HUES64 (cell line): Measurements from ENCODE around the gene NEK5.
"Not testable (repeated sequence)": the region's sequence is repeated elsewhere in the genome, so short reads cannot be mapped to it uniquely, and the experiment has no call there.

ENCODE experiments used
- H3K27ac ChIP-seq: 2 replicates; pipeline ENCODE4 v1.7.0; 2013; ENCODE audit warnings: low read depth, low read length, inconsistent platforms
- H3K27me3 ChIP-seq: 2 replicates; pipeline ENCODE4 v1.6.1; 2013; ENCODE audit warnings: mild to moderate bottlenecking, low read length; ENCODE audit not compliant: insufficient read depth
- H3K36me3 ChIP-seq: 2 replicates; pipeline ENCODE4 v1.6.1; 2013; ENCODE audit warnings: mild to moderate bottlenecking, low read length; ENCODE audit not compliant: insufficient read depth
- H3K4me1 ChIP-seq: 2 replicates; pipeline ENCODE4 v1.6.1; 2013; ENCODE audit warnings: mild to moderate bottlenecking, low read length, moderate library complexity; ENCODE audit not compliant: insufficient read depth
- H3K4me3 ChIP-seq: 2 replicates; pipeline ENCODE4 v1.5.1; 2013; ENCODE audit warnings: mild to moderate bottlenecking, low read length, moderate library complexity
- H3K9ac ChIP-seq: 2 replicates; pipeline ENCODE4 v1.6.1; 2013; ENCODE audit warnings: mild to moderate bottlenecking, low read depth, low read length
- H3K9me3 ChIP-seq: 2 replicates; pipeline ENCODE4 v1.6.1; 2013; ENCODE audit warnings: low read depth, low read length; ENCODE audit not compliant: insufficient read depth
- WGBS: fragments of 150-250, 120-280 bp; methylation state at CpG from one replicate; pipeline ENCODE4 v1.1.7; 2013; ENCODE audit warnings: missing lambda C conversion rate; 5-methylcytosine and 5-hydroxymethylcytosine counted together

The NEK5 gene

GRCh38 chr13:52030401-52030800 lies 98.5 kb downstream of the NEK5 start:
- peaks cover 44% of the 10 kb centered on the region for H3K36me3 ChIP-seq
- H3K9me3 ChIP-seq, result peaks cover 38% of the 10 kb centered on the region
- not testable (repeated sequence) for H3K9ac ChIP-seq, H3K27me3 ChIP-seq, H3K4me3 ChIP-seq, H3K4me1 ChIP-seq, H3K27ac ChIP-seq
- WGBS, result 96% methylated on average over 6 of the region's 6 CpGs

- peaks cover 52% of the 10 kb centered on the region for H3K36me3 ChIP-seq
- no peak overlapping the region for H3K9ac ChIP-seq
- WGBS, result 95% methylated on average over 4 of the region's 4 CpGs
- no peak overlapping the region for H3K27ac ChIP-seq
- no peak overlapping the region for H3K4me3 ChIP-seq
- peaks cover 38% of the 10 kb centered on the region for H3K9me3 ChIP-seq
- H3K4me1 ChIP-seq, result no peaks in the 10 kb centered on the region
- no peaks in the 10 kb centered on the region for H3K27me3 ChIP-seq
Observed at GRCh38 chr13:52029569-52029968, 99.3 kb downstream of the NEK5 start.

DNA sequence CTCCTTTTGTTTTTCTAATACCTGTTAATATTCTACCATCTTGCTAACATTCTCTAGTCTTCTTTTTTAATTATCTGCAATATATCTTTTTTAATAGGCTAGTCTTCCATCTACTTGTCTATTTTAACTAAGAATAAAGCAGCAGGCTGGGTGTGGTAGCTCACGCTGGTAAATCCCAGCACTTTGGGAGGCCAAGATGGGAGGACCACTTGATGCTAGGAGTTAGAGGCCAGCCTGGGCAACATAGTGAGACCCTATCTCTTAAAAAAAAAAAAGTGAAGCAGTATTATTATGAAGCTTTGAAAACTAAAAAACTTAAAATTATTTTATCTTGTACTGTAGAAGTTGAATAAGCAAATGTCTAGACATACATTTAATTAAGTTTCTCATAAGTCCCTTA lies 101.0 kb downstream of the NEK5 start:
- Histone ChIP-seq H3K9me3 (peaks cover 38% of the 10 kb centered on the region), H3K27ac (no peak overlapping the region), H3K4me1 (no peaks in the 10 kb centered on the region), H3K36me3 (peaks cover 68% of the 10 kb centered on the region), H3K4me3 (no peak overlapping the region), H3K27me3 (no peaks in the 10 kb centered on the region), H3K9ac (no peak overlapping the region)
- WGBS, result 91% methylated on average over 1 of the region's 1 CpG

DNA sequence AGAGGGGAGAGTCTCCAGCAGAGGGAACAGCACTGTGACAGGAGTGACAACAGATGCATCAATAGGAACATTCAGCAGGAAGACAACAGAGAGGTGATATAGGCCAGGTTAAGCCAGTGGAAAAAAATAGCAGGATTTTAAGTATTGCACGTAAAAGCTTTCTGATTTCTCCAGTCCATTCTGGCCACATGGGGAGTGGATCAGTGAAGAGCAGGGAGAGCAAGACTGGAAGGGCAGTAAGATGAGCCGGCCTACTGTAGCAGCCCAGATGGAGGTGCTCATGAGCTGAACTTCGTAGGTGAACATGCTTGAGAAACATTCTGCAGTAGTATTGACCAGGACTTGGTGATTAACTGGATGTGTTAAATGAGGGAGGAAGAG lies 102.6 kb downstream of the NEK5 start:
- Histone ChIP-seq H3K27me3 (no peaks in the 10 kb centered on the region), H3K4me3 (no peak overlapping the region), H3K4me1 (no peaks in the 10 kb centered on the region), H3K36me3 (peaks cover 82% of the 10 kb centered on the region), H3K9ac (no peak overlapping the region), H3K27ac (no peak overlapping the region), H3K9me3 (peaks cover 38% of the 10 kb centered on the region)
- WGBS, result 88% methylated on average over 3 of the region's 3 CpGs

DNA sequence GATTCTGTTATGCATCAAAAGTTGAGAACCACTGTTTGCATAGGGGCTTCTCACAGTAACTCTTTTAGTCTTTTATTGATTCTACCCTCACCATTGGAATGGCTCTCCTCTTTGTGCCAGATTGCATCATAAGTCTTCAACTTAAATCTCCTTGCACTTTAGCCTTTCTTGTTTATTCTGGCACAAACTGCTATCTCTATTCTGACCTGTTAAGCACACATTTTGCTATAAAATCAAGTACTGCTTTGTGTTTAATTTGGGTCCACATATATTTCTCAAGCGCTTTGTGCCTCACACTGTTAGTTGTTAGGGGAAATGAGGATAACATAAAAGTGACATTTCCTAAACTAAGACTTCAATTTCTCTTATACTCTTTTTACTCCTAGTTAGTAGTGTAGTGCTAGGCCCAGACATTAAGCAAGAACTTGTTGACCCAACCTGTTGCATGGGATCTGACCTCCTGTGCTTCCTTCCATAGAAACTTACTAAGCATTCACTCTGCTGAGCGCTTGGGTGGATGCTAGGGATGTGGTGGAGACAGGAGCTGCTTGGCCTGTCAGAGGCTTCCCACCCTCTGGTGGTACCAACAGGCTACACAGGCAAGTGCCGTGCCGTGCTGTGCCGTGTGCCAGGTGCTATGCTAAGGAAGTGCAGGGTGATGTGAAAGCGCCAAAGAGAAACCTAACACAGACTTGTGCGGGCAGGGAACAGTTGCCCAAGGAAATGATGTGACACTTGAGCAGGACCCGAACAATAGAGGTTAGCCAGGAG lies 103.2 kb downstream of the NEK5 start:
- Histone ChIP-seq H3K9ac (no peak overlapping the region), H3K36me3 (peaks cover 88% of the 10 kb centered on the region), H3K9me3 (peaks cover 38% of the 10 kb centered on the region), H3K4me3 (no peak overlapping the region), H3K4me1 (no peaks in the 10 kb centered on the region), H3K27ac (no peak overlapping the region), H3K27me3 (no peaks in the 10 kb centered on the region)
- WGBS, result 95% methylated on average over 8 of the region's 8 CpGs

- Histone ChIP-seq H3K9me3 (peaks cover 32% of the 10 kb centered on the region), H3K36me3 (peaks cover 94% of the 10 kb centered on the region), H3K27ac (no peak within 1 kb of the TSS), H3K27me3 (no peaks in the 10 kb centered on the region), H3K9ac (no peak within 1 kb of the TSS), H3K4me1 (no peaks in the 10 kb centered on the region), H3K4me3 (no peak within 1 kb of the TSS)
- WGBS, result 96% methylated on average over 3 of the region's 3 CpGs
Observed at GRCh38 chr13:52024481-52024880, 104.4 kb downstream of the NEK5 start, which contains the start of gene UTP14C. UTP14C (plus strand) TSS chr13:52024691; CDS start chr13:52028805, 4,114 bp downstream.

DNA sequence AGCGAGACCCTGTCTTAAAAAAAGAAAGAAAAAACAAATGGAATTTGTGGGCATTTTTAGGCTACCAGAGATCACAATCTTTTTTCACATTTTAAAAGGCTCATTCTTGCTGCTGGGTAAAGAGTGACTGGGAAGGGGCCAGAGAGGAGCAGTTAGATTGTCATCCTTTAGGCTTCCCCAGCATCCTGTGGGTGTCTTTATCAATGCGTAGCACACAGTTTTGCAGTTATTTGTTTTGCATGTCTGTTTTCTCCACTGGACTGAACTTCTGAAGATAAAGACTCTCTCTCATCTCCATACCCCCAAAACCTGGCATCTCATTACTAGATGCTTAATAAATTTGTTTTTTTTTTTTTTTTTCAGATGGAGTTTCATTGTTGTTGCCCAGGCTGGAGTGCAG lies 106.5 kb downstream of the NEK5 start:
- Histone ChIP-seq H3K36me3 (peaks cover 92% of the 10 kb centered on the region), H3K9ac (no peak overlapping the region), H3K27ac (no peak overlapping the region), H3K9me3 (peaks cover 13% of the 10 kb centered on the region), H3K4me3 (no peak overlapping the region), H3K4me1 (no peaks in the 10 kb centered on the region), H3K27me3 (no peaks in the 10 kb centered on the region)
- 100% methylated on average over 2 of the region's 2 CpGs for WGBS

DNA sequence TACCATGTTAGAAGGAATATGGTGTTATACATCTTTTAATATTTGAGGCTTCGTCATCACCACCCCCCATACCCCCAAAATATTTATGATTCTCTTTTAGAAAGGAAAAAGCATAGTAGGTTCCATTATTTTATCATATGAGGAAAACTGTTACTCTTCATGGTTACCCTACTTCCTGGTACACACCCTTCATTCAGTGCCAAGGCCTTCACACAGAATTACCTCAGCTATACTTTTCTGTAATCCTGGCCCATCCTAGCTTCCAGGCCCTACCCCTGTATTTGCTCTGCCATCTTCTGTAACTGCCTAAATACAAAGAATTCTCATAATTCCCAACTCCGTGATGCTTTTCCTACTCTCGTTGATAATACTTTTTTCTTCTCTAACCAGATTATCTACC lies 108.7 kb downstream of the NEK5 start:
- H3K27ac ChIP-seq, result no peak overlapping the region
- H3K4me3 ChIP-seq, result no peak overlapping the region
- no peak overlapping the region for H3K9ac ChIP-seq
- H3K27me3 ChIP-seq, result no peaks in the 10 kb centered on the region
- peaks cover 3% of the 10 kb centered on the region; the same call in 1 of the 2 replicates for H3K9me3 ChIP-seq
- H3K4me1 ChIP-seq, result no peaks in the 10 kb centered on the region
- 96% methylated on average over 2 of the region's 3 CpGs for WGBS
- peaks cover 88% of the 10 kb centered on the region for H3K36me3 ChIP-seq

DNA sequence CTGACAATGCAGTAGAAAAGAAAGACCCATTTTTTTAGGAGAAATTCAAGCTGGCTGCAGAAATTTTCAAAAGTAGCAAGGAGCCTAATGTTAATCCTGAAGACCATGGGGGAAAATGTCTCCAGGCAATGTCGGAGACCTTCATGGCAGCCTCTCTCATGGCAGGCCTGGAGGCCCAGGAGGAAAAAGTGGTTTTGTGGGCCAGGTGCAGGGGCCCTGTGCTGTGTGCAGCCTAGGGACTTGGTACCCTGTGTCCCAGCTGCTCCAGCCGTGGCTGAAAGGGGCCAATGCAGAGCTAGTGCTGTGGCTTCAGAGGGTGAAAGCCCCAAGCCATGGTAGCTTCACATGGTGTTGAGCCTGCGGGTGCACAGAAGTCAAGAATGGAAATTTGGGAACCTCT lies 112.6 kb downstream of the NEK5 start:
- WGBS, result 92% methylated on average over 3 of the region's 3 CpGs
- Histone ChIP-seq H3K36me3 (peaks cover 52% of the 10 kb centered on the region), H3K9me3 (peaks cover 3% of the 10 kb centered on the region; the same call in 1 of the 2 replicates), H3K4me1 (no peaks in the 10 kb centered on the region), H3K9ac (no peak overlapping the region), H3K4me3 (no peak overlapping the region), H3K27me3 (peaks cover 2% of the 10 kb centered on the region; the same call in 1 of the 2 replicates), H3K27ac (no peak overlapping the region)

GRCh38 chr13:52012512-52012836 lies 116.4 kb downstream of the NEK5 start:
- H3K9me3 ChIP-seq, result peaks cover 3% of the 10 kb centered on the region; the same call in 1 of the 2 replicates
- H3K9ac ChIP-seq, result peak overlapping the region; percentile 92
- peaks cover 26% of the 10 kb centered on the region for H3K27me3 ChIP-seq
- peak overlapping the region; percentile 70 for H3K27ac ChIP-seq
- no peaks in the 10 kb centered on the region for H3K4me1 ChIP-seq
- under 1% methylated on average over 8 of the region's 8 CpGs for WGBS
- peaks cover 17% of the 10 kb centered on the region; the same call in 1 of the 2 replicates for H3K36me3 ChIP-seq
- peak overlapping the region; percentile 99 for H3K4me3 ChIP-seq

DNA sequence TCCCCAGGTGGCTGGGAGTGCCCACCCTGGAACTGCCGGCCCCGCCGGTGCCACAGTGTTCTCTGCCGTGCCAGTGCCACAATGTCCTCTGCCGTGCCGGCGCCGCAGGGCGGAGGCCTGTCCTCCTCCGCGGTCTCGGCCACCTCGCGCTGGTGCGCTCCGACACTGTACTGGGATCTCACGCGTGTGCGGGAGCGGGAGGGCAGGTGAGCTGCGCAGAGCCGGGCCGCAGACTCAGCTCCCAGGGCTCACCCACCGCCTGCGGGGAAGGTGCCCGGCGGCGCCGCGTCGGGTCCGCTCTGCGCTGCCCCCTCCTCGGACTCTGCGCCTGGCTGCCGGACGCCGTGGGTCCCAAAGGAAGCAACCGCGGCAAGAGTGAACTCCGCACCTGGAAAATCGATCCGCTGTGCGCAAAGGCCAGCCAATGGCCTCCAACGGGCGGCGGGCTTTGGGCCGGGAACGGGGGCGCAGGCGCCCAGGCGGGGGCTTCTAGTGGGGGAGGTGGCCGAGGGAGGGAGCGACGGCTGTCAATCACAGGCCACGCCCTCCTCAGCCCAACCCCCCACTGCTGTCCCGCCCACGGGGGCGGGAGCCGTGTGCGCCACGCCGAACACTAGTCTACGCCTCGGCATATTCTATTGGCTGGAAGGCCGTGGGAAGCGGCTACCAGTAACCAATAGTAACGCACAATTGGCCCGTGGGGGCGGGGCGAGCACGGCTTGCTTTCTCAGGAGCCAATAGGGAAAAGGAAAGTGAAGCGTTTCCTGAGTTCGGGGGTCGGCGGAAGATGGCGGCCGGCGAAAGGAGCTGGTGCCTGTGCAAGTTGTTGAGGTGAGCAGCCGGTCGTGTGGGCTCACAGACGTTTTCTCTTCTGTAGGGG lies 117.0 kb downstream of the NEK5 start, which contains the start of gene ALG11:
TSS of gene ALG11 (plus strand) at position 767 of the 880 bp plus-strand sequence. CDS start at position 788, 21 bp downstream.
- Histone ChIP-seq H3K9ac (peak within 1 kb of the TSS; percentile 92), H3K27ac (peak within 1 kb of the TSS; percentile 70), H3K36me3 (peaks cover 13% of the 10 kb centered on the region; the same call in 1 of the 2 replicates), H3K4me1 (no peaks in the 10 kb centered on the region), H3K27me3 (peaks cover 26% of the 10 kb centered on the region), H3K9me3 (peaks cover 3% of the 10 kb centered on the region; the same call in 1 of the 2 replicates), H3K4me3 (peak within 1 kb of the TSS; percentile 99)
- under 1% methylated on average over 79 of the region's 82 CpGs for WGBS
